Measurements from ENCODE around the gene MRPS2. TPM values are rescaled to one million over a fixed set of nuclear protein-coding genes. Genes with fewer than 3 reads are reported as not detected.

Gene MRPS2
- total RNA-seq, 1 experiment from 2014 or later, result 62.4 TPM

GRCh38 chr9:135521608-135522095 lies 21.2 kb downstream of the MRPS2 start:
- no peaks in the 10 kb centered on the region for H3F3A ChIP-seq (ENCODE audit: low read length, unreplicated experiment)
- BruUV-seq (replicated peaks), result no TSS peak
- intact Hi-C loops (cut with micrococcal nuclease), result no loop called here
- no peaks in the 10 kb centered on the region for H4K20me1 ChIP-seq (ENCODE audit: low read length)
- POLR2A ChIA-PET (ENCODE audit: unreplicated experiment), result no interaction called here
- H3K9ac ChIP-seq (ENCODE audit: low read length), result no peak overlapping the region
- TF ChIP-seq, protein P1, sequence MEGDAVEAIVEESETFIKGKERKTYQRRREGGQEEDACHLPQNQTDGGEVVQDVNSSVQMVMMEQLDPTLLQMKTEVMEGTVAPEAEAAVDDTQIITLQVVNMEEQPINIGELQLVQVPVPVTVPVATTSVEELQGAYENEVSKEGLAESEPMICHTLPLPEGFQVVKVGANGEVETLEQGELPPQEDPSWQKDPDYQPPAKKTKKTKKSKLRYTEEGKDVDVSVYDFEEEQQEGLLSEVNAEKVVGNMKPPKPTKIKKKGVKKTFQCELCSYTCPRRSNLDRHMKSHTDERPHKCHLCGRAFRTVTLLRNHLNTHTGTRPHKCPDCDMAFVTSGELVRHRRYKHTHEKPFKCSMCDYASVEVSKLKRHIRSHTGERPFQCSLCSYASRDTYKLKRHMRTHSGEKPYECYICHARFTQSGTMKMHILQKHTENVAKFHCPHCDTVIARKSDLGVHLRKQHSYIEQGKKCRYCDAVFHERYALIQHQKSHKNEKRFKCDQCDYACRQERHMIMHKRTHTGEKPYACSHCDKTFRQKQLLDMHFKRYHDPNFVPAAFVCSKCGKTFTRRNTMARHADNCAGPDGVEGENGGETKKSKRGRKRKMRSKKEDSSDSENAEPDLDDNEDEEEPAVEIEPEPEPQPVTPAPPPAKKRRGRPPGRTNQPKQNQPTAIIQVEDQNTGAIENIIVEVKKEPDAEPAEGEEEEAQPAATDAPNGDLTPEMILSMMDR (conservative IDR thresholded peaks at IDR 0.05; ENCODE audit: low read depth, low read length), result no peak
- no peak for TF ChIP-seq EZH2phosphoT487 (IDR thresholded peaks at IDR 0.05; ENCODE audit: borderline replicate concordance, low read length)
- no peak for TF ChIP-seq EZH2 (IDR thresholded peaks at IDR 0.05; ENCODE audit: low read length, unreplicated experiment)
- H3K79me2 ChIP-seq (ENCODE audit: low read length), result no peaks in the 10 kb centered on the region
- no peaks in the 10 kb centered on the region for H3K9me3 ChIP-seq (ENCODE audit: low read length)
- no peak overlapping the region for H2AFZ ChIP-seq (ENCODE audit: low read length)
- DNase-seq (no peak), ATAC-seq (no peak)
- H3K27me3 ChIP-seq (ENCODE audit: low read length), result no peaks in the 10 kb centered on the region
- no peaks in the 10 kb centered on the region for H3K4me1 ChIP-seq (ENCODE audit: insufficient read depth, low read length)
- H3K4me3 ChIP-seq (ENCODE audit: low read length), result no peak overlapping the region
- no peaks in the 10 kb centered on the region for H3K36me3 ChIP-seq (ENCODE audit: low read depth, low read length)
- no peak overlapping the region for H3K4me2 ChIP-seq (ENCODE audit: low read length)
- no peak overlapping the region for H3K27ac ChIP-seq (ENCODE audit: low read length)
- H3K9me2 ChIP-seq (replicated peaks; ENCODE audit: low read length), result no peaks in the 10 kb centered on the region
- CTCF ChIA-PET, result no interaction called here

DNA sequence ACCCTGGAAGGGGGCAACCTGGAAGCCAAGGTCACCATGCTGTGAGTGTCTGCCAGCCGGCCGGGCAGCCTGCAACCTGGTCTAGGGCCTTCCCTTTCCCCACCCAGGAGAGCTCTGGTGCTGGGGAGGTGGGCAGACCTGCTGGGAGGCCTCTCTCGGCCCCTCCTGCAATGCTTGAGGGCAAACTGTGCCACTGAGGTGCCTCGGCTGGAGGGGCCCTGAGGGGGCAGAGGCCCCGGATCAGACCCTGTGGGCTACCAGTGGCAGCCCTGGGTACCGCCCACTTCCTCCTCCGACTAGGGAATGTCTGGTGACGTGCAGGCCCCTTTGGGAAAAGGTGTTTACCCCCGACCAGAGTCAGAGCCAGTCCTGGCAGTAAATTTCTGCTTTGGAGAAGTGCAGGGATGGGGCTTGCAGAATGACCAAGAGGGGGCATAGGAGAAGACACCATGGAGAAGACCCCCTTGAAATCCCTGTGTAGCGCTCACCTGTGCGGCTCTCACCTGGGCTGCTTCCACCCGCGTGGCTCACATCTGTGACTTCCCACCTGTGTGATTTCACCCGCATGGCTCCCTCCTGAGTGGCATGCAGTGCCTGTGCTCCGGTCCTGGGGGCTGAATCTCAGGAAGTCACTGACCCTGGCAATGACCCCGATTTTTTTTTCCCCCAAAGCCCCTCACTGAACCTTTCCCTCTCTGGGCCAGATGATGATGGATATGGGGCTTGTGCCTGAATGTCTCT lies 21.8 kb downstream of the MRPS2 start:
- no peak overlapping the region for H2AFZ ChIP-seq (ENCODE audit: low read length)
- no peaks in the 10 kb centered on the region for H3K9me2 ChIP-seq (replicated peaks; ENCODE audit: low read length)
- BruUV-seq (replicated peaks), result no TSS peak
- no peaks in the 10 kb centered on the region for H3F3A ChIP-seq (ENCODE audit: low read length, unreplicated experiment)
- TF ChIP-seq, protein P1 (conservative IDR thresholded peaks at IDR 0.05; ENCODE audit: low read depth, low read length), result no peak
- no peak for TF ChIP-seq EZH2phosphoT487 (IDR thresholded peaks at IDR 0.05; ENCODE audit: borderline replicate concordance, low read length)
- TF ChIP-seq EZH2 (IDR thresholded peaks at IDR 0.05; ENCODE audit: low read length, unreplicated experiment), result no peak
- no peaks in the 10 kb centered on the region for H4K20me1 ChIP-seq (ENCODE audit: low read length)
- H3K4me3 ChIP-seq (ENCODE audit: low read length), result no peak overlapping the region
- no peak overlapping the region for H3K27ac ChIP-seq (ENCODE audit: low read length)
- ATAC-seq, result no peak
- no peaks in the 10 kb centered on the region for H3K36me3 ChIP-seq (ENCODE audit: low read depth, low read length)
- H3K4me1 ChIP-seq (ENCODE audit: insufficient read depth, low read length), result no peaks in the 10 kb centered on the region
- H3K79me2 ChIP-seq (ENCODE audit: low read length), result no peaks in the 10 kb centered on the region
- intact Hi-C loops (cut with micrococcal nuclease), result no loop called here
- DNase-seq, result no peak
- ChIA-PET POLR2A (ENCODE audit: unreplicated experiment) (no interaction called here), CTCF (no interaction called here)
- no peaks in the 10 kb centered on the region for H3K9me3 ChIP-seq (ENCODE audit: low read length)
- H3K9ac ChIP-seq (ENCODE audit: low read length), result no peak overlapping the region
- H3K27me3 ChIP-seq (ENCODE audit: low read length), result no peaks in the 10 kb centered on the region
- no peak overlapping the region for H3K4me2 ChIP-seq (ENCODE audit: low read length)

GRCh38 chr9:135522931-135523330 lies 22.4 kb downstream of the MRPS2 start:
- ChIA-PET CTCF (no interaction called here), POLR2A (ENCODE audit: unreplicated experiment) (no interaction called here)
- no peak for ATAC-seq
- Histone ChIP-seq H3F3A (ENCODE audit: low read length, unreplicated experiment) (no peaks in the 10 kb centered on the region), H3K9me2 (replicated peaks; ENCODE audit: low read length) (no peaks in the 10 kb centered on the region), H2AFZ (ENCODE audit: low read length) (no peak overlapping the region), H3K4me3 (ENCODE audit: low read length) (no peak overlapping the region), H3K36me3 (ENCODE audit: low read depth, low read length) (no peaks in the 10 kb centered on the region), H4K20me1 (ENCODE audit: low read length) (no peaks in the 10 kb centered on the region), H3K4me1 (ENCODE audit: insufficient read depth, low read length) (no peaks in the 10 kb centered on the region), H3K79me2 (ENCODE audit: low read length) (no peaks in the 10 kb centered on the region), H3K9me3 (ENCODE audit: low read length) (no peaks in the 10 kb centered on the region), H3K9ac (ENCODE audit: low read length) (no peak overlapping the region), H3K27ac (ENCODE audit: low read length) (no peak overlapping the region), H3K27me3 (ENCODE audit: low read length) (no peaks in the 10 kb centered on the region), H3K4me2 (ENCODE audit: low read length) (no peak overlapping the region)
- no TSS peak for BruUV-seq (replicated peaks)
- no peak for TF ChIP-seq EZH2 (IDR thresholded peaks at IDR 0.05; ENCODE audit: low read length, unreplicated experiment)
- no peak for TF ChIP-seq EZH2phosphoT487 (IDR thresholded peaks at IDR 0.05; ENCODE audit: borderline replicate concordance, low read length)
- TF ChIP-seq, protein P1 (conservative IDR thresholded peaks at IDR 0.05; ENCODE audit: low read depth, low read length), result no peak
- intact Hi-C loops (cut with micrococcal nuclease), result no loop called here
- DNase-seq, result no peak
